ENCODE data around the gene COX6B1. TPM values are rescaled to one million over a fixed set of nuclear protein-coding genes. Genes with fewer than 3 reads are reported as not detected.
"Not testable (repeated sequence)": the region's sequence is repeated elsewhere in the genome, so short reads cannot be mapped to it uniquely, and the experiment has no call there.

COX6B1 gene
- total RNA-seq, 4 donors from 2014 or later, result 139 to 941 (median 369) TPM

GRCh38 chr19:35670686-35671085, 22.6 kb downstream of the COX6B1 start:
- WGBS, 2 donors, result 78 to 91% methylated on average over 1 of the region's 1 CpG
- H3K4me3 ChIP-seq (replicated peaks in 1 of 3), result no peak overlapping the region
- intact Hi-C loops (cut with DNase I), result no loop called here
- H3K36me3 ChIP-seq, result no peaks in the 10 kb centered on the region
- no peak for DNase-seq
- H3K4me1 ChIP-seq, result peaks cover 0 to 5% of the 10 kb centered on the region in 2 donors
- H3K9me3 ChIP-seq, result no peaks in the 10 kb centered on the region
- TF ChIP-seq, protein P1, sequence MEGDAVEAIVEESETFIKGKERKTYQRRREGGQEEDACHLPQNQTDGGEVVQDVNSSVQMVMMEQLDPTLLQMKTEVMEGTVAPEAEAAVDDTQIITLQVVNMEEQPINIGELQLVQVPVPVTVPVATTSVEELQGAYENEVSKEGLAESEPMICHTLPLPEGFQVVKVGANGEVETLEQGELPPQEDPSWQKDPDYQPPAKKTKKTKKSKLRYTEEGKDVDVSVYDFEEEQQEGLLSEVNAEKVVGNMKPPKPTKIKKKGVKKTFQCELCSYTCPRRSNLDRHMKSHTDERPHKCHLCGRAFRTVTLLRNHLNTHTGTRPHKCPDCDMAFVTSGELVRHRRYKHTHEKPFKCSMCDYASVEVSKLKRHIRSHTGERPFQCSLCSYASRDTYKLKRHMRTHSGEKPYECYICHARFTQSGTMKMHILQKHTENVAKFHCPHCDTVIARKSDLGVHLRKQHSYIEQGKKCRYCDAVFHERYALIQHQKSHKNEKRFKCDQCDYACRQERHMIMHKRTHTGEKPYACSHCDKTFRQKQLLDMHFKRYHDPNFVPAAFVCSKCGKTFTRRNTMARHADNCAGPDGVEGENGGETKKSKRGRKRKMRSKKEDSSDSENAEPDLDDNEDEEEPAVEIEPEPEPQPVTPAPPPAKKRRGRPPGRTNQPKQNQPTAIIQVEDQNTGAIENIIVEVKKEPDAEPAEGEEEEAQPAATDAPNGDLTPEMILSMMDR (IDR thresholded peaks at IDR 0.05), result no peak
- no peak for TF ChIP-seq POLR2A (IDR thresholded peaks at IDR 0.05)
- H3K27me3 ChIP-seq, result peaks cover 14% of the 10 kb centered on the region
- no peak overlapping the region for H3K27ac ChIP-seq

GRCh38 chr19:35671818-35672217, 23.7 kb downstream of the COX6B1 start:
- 52 to 54% methylated on average over 3 of the region's 3 CpGs for WGBS, 2 donors
- TF ChIP-seq, protein P1 (IDR thresholded peaks at IDR 0.05), result no peak
- no peak for TF ChIP-seq POLR2A (IDR thresholded peaks at IDR 0.05)
- peaks cover 0 to 5% of the 10 kb centered on the region in 2 donors for H3K4me1 ChIP-seq
- intact Hi-C loops (cut with DNase I), result no loop called here
- DNase-seq, result no peak
- H3K9me3 ChIP-seq, result no peaks in the 10 kb centered on the region
- peaks cover 14% of the 10 kb centered on the region for H3K27me3 ChIP-seq
- no peaks in the 10 kb centered on the region for H3K36me3 ChIP-seq
- H3K4me3 ChIP-seq (replicated peaks in 1 of 3), result no peak overlapping the region
- no peak overlapping the region for H3K27ac ChIP-seq

GRCh38 chr19:35673121-35673804, 25.1 kb downstream of the COX6B1 start:
- WGBS, 2 donors, result 6 to 11% methylated on average over 18 to 32 of the region's 39 CpGs

DNA sequence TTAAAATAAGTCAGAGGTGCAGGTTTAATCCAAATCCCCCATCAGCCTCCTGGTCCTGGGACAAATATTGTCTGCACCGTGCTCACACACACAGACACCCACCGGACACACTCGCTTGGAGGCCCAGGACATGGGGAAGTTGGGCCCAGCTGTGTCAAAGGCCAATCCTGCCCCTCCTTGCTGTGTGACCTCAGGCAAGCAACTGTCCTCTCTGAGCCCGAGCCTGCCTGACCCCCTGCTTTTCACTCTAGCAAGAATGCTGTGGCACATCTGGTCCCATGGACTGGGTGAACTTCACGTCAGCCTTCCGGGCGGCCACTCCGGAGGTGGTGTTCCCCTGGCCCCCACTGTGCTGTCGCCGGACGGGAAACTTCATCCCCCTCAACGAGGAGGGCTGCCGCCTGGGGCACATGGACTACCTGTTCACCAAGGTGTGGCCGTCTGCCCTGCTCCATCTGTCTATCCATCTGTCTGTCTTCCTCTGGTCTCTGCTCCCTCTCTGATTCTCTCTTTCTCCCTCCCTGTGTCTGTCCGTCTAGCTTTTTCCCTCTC, 27.5 kb downstream of the COX6B1 start:
- peaks cover 14% of the 10 kb centered on the region for H3K27me3 ChIP-seq
- DNase-seq, result no peak
- peaks cover 0 to 5% of the 10 kb centered on the region in 2 donors for H3K4me1 ChIP-seq
- no peak overlapping the region for H3K27ac ChIP-seq
- no peaks in the 10 kb centered on the region for H3K9me3 ChIP-seq
- no peaks in the 10 kb centered on the region for H3K36me3 ChIP-seq
- intact Hi-C loops (cut with DNase I), result no loop called here
- H3K4me3 ChIP-seq (replicated peaks in 1 of 3), result no peak overlapping the region
- TF ChIP-seq, protein P1 (IDR thresholded peaks at IDR 0.05), result no peak
- no peak for TF ChIP-seq POLR2A (IDR thresholded peaks at IDR 0.05)
- 71 to 77% methylated on average over 15 of the region's 15 CpGs for WGBS, 2 donors

More at GRCh38 chr19:35673121-35673804, 25.1 kb downstream of the COX6B1 start:
- Histone ChIP-seq H3K9me3 (no peaks in the 10 kb centered on the region), H3K36me3 (no peaks in the 10 kb centered on the region), H3K27ac (no peak overlapping the region), H3K4me1 (peaks cover 0 to 5% of the 10 kb centered on the region in 2 donors), H3K4me3 (replicated peaks in 1 of 3) (peak overlapping the region in 1 of 3 donors; percentile 4), H3K27me3 (peaks cover 14% of the 10 kb centered on the region)
- intact Hi-C loops (cut with DNase I), result no loop called here
- TF ChIP-seq, protein P1 (IDR thresholded peaks at IDR 0.05), result no peak
- TF ChIP-seq POLR2A (IDR thresholded peaks at IDR 0.05), result no peak
- DNase-seq, result peak; percentile 9 to 19

GRCh38 chr19:35689836-35690235, 41.7 kb downstream of the COX6B1 start:
- Histone ChIP-seq H3K27ac (no peak overlapping the region), H3K9me3 (no peaks in the 10 kb centered on the region), H3K4me3 (replicated peaks in 1 of 3) (no peak overlapping the region), H3K36me3 (no peaks in the 10 kb centered on the region), H3K27me3 (no peaks in the 10 kb centered on the region), H3K4me1 (no peaks in the 10 kb centered on the region)
- intact Hi-C loops (cut with DNase I), result loop anchor here (5.0 kb wide), 1 partner anchor 242 kb away; no protein-coding TSS in a partner anchor
- 44 to 60% methylated on average over 4 of the region's 4 CpGs for WGBS, 2 donors
- no peak for DNase-seq
- TF ChIP-seq, protein P1 (IDR thresholded peaks at IDR 0.05), result no peak
- no peak for TF ChIP-seq POLR2A (IDR thresholded peaks at IDR 0.05)

- not testable (repeated sequence) for H3K27ac ChIP-seq; H3K4me3 ChIP-seq (replicated peaks in 1 of 3); H3K36me3 ChIP-seq; DNase-seq; H3K9me3 ChIP-seq; H3K27me3 ChIP-seq; H3K4me1 ChIP-seq
- 98% methylated on average over 7 of the region's 37 CpGs; no CpG with 5 or more reads in 1 of the 2 donors for WGBS, 2 donors
- intact Hi-C loops (cut with DNase I), result loop anchor here (5.0 kb wide), 1 partner anchor 241 kb away; no protein-coding TSS in a partner anchor
Measured at GRCh38 chr19:35691106-35691505, 43.0 kb downstream of the COX6B1 start.
